ENCODE measurements around the gene TMPRSS15. TPM values are rescaled to one million over a fixed set of nuclear protein-coding genes. Genes with fewer than 3 reads are reported as not detected.
A peak's percentile ranks its signal among the peaks of the same experiment; 100 is the strongest.

TMPRSS15 gene
- total RNA-seq, 1 donor from 2014 or later, result not detected

- Histone ChIP-seq H3K79me2 (ENCODE audit: low read depth) (no peaks in the 10 kb centered on the region), H3K4me1 (peaks cover 2% of the 10 kb centered on the region), H3K27ac (no peak overlapping the region), H3K4me2 (no peak overlapping the region), H3K9ac (no peak overlapping the region), H3K36me3 (no peaks in the 10 kb centered on the region), H3K4me3 (no peak overlapping the region), H3K9me3 (ENCODE audit: low read depth) (no peaks in the 10 kb centered on the region), H3F3A (ENCODE audit: low read depth) (no peaks in the 10 kb centered on the region), H4K20me1 (ENCODE audit: low read depth) (no peaks in the 10 kb centered on the region), H2AFZ (replicated peaks) (peak overlapping the region; percentile 63), H3K27me3 (no peaks in the 10 kb centered on the region)
- Mint-ChIP-seq H3K36me3 (no peaks in the 10 kb centered on the region), H3K27ac (peak overlapping the region; percentile 83), H3K4me1 (peaks cover 6% of the 10 kb centered on the region), H3K9me3 (peaks cover 10% of the 10 kb centered on the region), H3K27me3 (ENCODE audit: insufficient read depth, low read depth) (no peaks in the 10 kb centered on the region), H3K4me3 (no peak overlapping the region)
- TF ChIP-seq, protein P1, sequence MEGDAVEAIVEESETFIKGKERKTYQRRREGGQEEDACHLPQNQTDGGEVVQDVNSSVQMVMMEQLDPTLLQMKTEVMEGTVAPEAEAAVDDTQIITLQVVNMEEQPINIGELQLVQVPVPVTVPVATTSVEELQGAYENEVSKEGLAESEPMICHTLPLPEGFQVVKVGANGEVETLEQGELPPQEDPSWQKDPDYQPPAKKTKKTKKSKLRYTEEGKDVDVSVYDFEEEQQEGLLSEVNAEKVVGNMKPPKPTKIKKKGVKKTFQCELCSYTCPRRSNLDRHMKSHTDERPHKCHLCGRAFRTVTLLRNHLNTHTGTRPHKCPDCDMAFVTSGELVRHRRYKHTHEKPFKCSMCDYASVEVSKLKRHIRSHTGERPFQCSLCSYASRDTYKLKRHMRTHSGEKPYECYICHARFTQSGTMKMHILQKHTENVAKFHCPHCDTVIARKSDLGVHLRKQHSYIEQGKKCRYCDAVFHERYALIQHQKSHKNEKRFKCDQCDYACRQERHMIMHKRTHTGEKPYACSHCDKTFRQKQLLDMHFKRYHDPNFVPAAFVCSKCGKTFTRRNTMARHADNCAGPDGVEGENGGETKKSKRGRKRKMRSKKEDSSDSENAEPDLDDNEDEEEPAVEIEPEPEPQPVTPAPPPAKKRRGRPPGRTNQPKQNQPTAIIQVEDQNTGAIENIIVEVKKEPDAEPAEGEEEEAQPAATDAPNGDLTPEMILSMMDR (IDR thresholded peaks at IDR 0.05), result no peak
- no peak for TF ChIP-seq EZH2phosphoT487 (IDR thresholded peaks at IDR 0.05)
- TF ChIP-seq EZH2 (IDR thresholded peaks at IDR 0.05), result no peak
- no peak for DNase-seq (ENCODE audit: low spot score)
Observed at GRCh38 chr21:18443701-18444100, 40.1 kb upstream of the TMPRSS15 start.

GRCh38 chr21:18443085-18443484 is 39.5 kb upstream of the TMPRSS15 start:
- Histone ChIP-seq H2AFZ (replicated peaks) (peak overlapping the region; percentile 63), H3K9me3 (ENCODE audit: low read depth) (no peaks in the 10 kb centered on the region), H3K4me2 (no peak overlapping the region), H3K27ac (no peak overlapping the region), H4K20me1 (ENCODE audit: low read depth) (no peaks in the 10 kb centered on the region), H3F3A (ENCODE audit: low read depth) (no peaks in the 10 kb centered on the region), H3K27me3 (no peaks in the 10 kb centered on the region), H3K36me3 (no peaks in the 10 kb centered on the region), H3K4me1 (peaks cover 2% of the 10 kb centered on the region), H3K79me2 (ENCODE audit: low read depth) (no peaks in the 10 kb centered on the region), H3K4me3 (no peak overlapping the region), H3K9ac (no peak overlapping the region)
- peak; percentile 14 for DNase-seq (ENCODE audit: low spot score)
- Mint-ChIP-seq H3K27ac (no peak overlapping the region), H3K36me3 (no peaks in the 10 kb centered on the region), H3K4me1 (peaks cover 6% of the 10 kb centered on the region), H3K9me3 (peaks cover 10% of the 10 kb centered on the region), H3K4me3 (no peak overlapping the region), H3K27me3 (ENCODE audit: insufficient read depth, low read depth) (no peaks in the 10 kb centered on the region)
- TF ChIP-seq EZH2 (IDR thresholded peaks at IDR 0.05) (no peak), EZH2phosphoT487 (IDR thresholded peaks at IDR 0.05) (no peak)
- TF ChIP-seq, protein P1 (IDR thresholded peaks at IDR 0.05), result no peak

GRCh38 chr21:18430341-18430740 is 26.8 kb upstream of the TMPRSS15 start:
- Mint-ChIP-seq H3K36me3 (no peaks in the 10 kb centered on the region), H3K4me3 (no peak overlapping the region), H3K27ac (no peak overlapping the region), H3K27me3 (ENCODE audit: insufficient read depth, low read depth) (no peaks in the 10 kb centered on the region), H3K4me1 (no peaks in the 10 kb centered on the region), H3K9me3 (peaks cover 4% of the 10 kb centered on the region)
- Histone ChIP-seq H4K20me1 (ENCODE audit: low read depth) (no peaks in the 10 kb centered on the region), H3K79me2 (ENCODE audit: low read depth) (no peaks in the 10 kb centered on the region), H3K4me1 (no peaks in the 10 kb centered on the region), H3F3A (ENCODE audit: low read depth) (no peaks in the 10 kb centered on the region), H3K27me3 (no peaks in the 10 kb centered on the region), H3K4me3 (no peak overlapping the region), H3K36me3 (no peaks in the 10 kb centered on the region), H2AFZ (replicated peaks) (no peak overlapping the region), H3K4me2 (no peak overlapping the region), H3K27ac (no peak overlapping the region), H3K9me3 (ENCODE audit: low read depth) (no peaks in the 10 kb centered on the region), H3K9ac (no peak overlapping the region)
- no peak for TF ChIP-seq EZH2phosphoT487 (IDR thresholded peaks at IDR 0.05)
- TF ChIP-seq EZH2 (IDR thresholded peaks at IDR 0.05), result no peak
- TF ChIP-seq, protein P1 (IDR thresholded peaks at IDR 0.05), result no peak
- no peak for DNase-seq (ENCODE audit: low spot score)
